GM13976 (cell line): ENCODE measurements around the gene VANGL2.

Source experiments
- DNase-seq: peaks from one replicate; pipeline ENCODE4 v3.0.0; 2012; ENCODE audit warnings: low spot score
- in situ Hi-C: fragments of 300-500 bp; cut with MboI; formaldehyde crosslinking; loops from one replicate; pipeline ENCODE4 v1.12.0; 2022; ENCODE audit warnings: low sequenced_read_pairs, mixed read lengths, inconsistent platforms; ENCODE audit not compliant: unreplicated experiment
- TF ChIP-seq, protein P1 (sequence below): IDR thresholded peaks from 2 replicates; pipeline ENCODE4 v1.5.1; 2012; ENCODE audit warnings: borderline replicate concordance, mild to moderate bottlenecking; ENCODE audit not compliant: insufficient read depth; ENCODE audit errors: extremely low read depth, missing control alignments, control extremely low read depth

VANGL2 gene

GRCh38 chr1:160405331-160405877 lies 5.0 kb downstream of the VANGL2 start:
- no peak for DNase-seq
- in situ Hi-C loops: loop anchor here (25.0 kb wide), 1 partner anchor 557 kb away; the partner anchor contains the start of gene ITLN2
- TF ChIP-seq, protein P1, sequence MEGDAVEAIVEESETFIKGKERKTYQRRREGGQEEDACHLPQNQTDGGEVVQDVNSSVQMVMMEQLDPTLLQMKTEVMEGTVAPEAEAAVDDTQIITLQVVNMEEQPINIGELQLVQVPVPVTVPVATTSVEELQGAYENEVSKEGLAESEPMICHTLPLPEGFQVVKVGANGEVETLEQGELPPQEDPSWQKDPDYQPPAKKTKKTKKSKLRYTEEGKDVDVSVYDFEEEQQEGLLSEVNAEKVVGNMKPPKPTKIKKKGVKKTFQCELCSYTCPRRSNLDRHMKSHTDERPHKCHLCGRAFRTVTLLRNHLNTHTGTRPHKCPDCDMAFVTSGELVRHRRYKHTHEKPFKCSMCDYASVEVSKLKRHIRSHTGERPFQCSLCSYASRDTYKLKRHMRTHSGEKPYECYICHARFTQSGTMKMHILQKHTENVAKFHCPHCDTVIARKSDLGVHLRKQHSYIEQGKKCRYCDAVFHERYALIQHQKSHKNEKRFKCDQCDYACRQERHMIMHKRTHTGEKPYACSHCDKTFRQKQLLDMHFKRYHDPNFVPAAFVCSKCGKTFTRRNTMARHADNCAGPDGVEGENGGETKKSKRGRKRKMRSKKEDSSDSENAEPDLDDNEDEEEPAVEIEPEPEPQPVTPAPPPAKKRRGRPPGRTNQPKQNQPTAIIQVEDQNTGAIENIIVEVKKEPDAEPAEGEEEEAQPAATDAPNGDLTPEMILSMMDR: no peak

- no peak for DNase-seq
- TF ChIP-seq, protein P1: no peak
- in situ Hi-C loops: loop anchor here (25.0 kb wide), 1 partner anchor 556 kb away; the partner anchor contains the start of gene ITLN2
These were observed 6.0 kb downstream of the VANGL2 start for GRCh38 chr1:160406131-160406968.

DNA sequence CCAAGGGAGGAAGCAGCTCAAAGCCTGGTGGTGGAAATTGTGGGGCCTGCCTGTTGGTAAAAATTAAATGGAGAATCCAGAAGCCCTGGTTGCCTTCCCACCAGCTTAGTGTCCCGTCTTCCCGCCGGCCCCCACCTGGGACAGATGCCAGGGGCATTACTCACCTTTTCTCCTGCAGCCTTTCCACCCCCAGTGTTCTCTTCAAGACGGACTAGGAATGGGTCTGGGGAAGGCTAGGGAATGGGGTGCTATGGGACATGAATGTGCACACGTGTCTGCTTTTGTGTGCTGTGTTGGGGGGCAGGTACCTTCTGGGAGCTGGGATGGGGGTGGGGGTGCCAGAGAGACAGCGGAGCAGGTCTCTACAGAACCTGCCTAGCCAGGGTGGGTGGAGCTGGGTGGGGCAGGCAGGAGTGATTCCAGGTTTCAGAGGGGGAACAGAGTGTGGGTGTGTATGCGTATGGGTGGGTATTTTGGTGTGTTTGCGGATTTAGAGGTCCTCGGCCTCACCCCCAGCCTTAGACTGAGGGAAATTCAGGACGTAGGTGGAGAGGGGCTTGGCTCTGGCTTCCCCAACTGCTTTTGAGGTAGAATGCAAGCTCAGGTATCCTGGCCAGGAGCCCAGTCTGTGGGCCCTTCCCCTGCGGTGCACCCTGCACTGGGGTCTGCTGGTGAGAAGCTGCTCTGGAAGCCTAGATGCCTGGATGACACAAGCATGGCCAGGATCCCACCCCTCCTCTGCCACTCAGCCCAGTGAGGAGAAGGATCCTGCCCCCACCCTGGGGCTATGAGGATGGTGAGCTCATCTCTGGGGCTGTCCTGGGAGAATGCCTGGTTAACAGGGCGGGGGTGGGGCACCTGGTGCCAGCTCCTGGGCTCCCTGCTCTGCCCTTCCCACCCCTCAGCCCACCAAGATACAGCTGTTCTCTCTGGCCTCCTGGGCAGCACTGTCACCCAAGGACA lies 7.8 kb downstream of the VANGL2 start:
- in situ Hi-C loops: loop anchor here (25.0 kb wide), 1 partner anchor 554 kb away; the partner anchor contains the start of gene ITLN2
- no peak for DNase-seq
- TF ChIP-seq, protein P1: no peak

GRCh38 chr1:160408864-160409263 lies 8.5 kb downstream of the VANGL2 start:
- TF ChIP-seq, protein P1: no peak
- in situ Hi-C loops: loop anchor here (25.0 kb wide), 1 partner anchor 553 kb away; the partner anchor contains the start of gene ITLN2
- DNase-seq: no peak

DNA sequence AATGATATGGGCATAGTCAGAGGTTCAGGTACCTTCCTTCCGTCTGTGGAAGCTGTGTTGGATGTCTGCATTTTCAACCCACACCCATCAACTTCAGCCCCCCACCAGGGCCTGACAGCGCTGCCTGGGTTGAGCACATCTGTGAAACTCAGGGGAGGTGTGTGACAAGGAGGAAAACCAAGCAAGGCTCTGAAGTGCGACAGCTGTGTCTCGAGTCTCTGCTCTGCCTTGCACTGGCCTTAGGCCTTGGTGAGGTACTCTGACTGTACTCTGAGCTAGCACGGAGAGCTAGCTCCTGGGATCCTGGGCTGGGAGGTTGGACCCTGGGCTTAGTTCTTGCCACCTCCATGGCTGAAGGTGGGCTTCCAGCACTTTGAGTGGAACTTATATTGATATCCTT lies 9.1 kb downstream of the VANGL2 start:
- DNase-seq: no peak
- in situ Hi-C loops: loop anchor here (25.0 kb wide), 1 partner anchor 553 kb away; the partner anchor contains the start of gene ITLN2
- TF ChIP-seq, protein P1: no peak
